ENCODE data around the gene ANKRD30A.

DNA sequence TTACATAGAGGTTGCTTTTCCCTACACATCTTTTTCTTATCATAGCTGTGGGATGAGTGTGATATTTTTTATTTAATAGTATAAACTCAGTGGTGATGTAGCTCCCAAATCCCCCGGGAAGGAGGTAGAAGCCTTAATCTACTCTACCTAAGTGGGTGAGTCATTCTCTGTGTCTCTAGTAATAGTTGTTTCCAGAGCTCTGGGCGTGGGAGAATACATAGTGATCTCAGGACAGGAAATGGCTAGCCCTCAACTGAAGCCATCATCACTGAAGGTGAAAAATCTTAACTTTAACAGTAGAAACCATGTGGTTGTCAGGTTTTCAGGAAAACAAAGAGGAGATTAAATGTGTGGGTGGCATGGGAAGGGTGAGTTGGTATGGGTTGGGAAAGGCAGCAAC lies 278.4 kb downstream of the ANKRD30A start:
- TF ChIP-seq, protein P1, sequence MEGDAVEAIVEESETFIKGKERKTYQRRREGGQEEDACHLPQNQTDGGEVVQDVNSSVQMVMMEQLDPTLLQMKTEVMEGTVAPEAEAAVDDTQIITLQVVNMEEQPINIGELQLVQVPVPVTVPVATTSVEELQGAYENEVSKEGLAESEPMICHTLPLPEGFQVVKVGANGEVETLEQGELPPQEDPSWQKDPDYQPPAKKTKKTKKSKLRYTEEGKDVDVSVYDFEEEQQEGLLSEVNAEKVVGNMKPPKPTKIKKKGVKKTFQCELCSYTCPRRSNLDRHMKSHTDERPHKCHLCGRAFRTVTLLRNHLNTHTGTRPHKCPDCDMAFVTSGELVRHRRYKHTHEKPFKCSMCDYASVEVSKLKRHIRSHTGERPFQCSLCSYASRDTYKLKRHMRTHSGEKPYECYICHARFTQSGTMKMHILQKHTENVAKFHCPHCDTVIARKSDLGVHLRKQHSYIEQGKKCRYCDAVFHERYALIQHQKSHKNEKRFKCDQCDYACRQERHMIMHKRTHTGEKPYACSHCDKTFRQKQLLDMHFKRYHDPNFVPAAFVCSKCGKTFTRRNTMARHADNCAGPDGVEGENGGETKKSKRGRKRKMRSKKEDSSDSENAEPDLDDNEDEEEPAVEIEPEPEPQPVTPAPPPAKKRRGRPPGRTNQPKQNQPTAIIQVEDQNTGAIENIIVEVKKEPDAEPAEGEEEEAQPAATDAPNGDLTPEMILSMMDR (conservative IDR thresholded peaks at IDR 0.05; ENCODE audit: low read depth, low read length): no peak
- TF ChIP-seq EZH2 (IDR thresholded peaks at IDR 0.05; ENCODE audit: low read length, unreplicated experiment) (no peak), EZH2phosphoT487 (IDR thresholded peaks at IDR 0.05; ENCODE audit: borderline replicate concordance, low read length) (no peak)
